Keratinocyte (primary cell): ENCODE data around the gene APOB. TPM values are rescaled to one million over a fixed set of nuclear protein-coding genes. Genes with fewer than 3 reads are reported as not detected.

Source experiments
- DNase-seq: peaks from one replicate; pipeline ENCODE4 v3.0.0-alpha.2; 2011; ENCODE audit warnings: low read depth, missing footprints, low spot score
- FAIRE-seq: peaks from 2 replicates; lab custom pipeline; 2011; peaks lifted over from hg19 to GRCh38; lab: Jason Lieb, UNC
- H2AFZ ChIP-seq: 2 replicates; pipeline ENCODE4 v1.6.0; 2012; ENCODE audit warnings: low read length, control low read depth, inconsistent platforms; ENCODE audit not compliant: control insufficient read depth
- H3K27ac ChIP-seq: 2 replicates; pipeline ENCODE4 v1.5.1; 2011; ENCODE audit warnings: low read length; ENCODE audit not compliant: control insufficient read depth, insufficient read depth
- H3K27me3 ChIP-seq: 3 replicates; pipeline ENCODE4 v1.6.0; 2011; ENCODE audit warnings: low read length; ENCODE audit not compliant: control insufficient read depth, insufficient read depth; ENCODE audit errors: extremely low read depth
- H3K36me3 ChIP-seq, 2 experiments: 2 replicates in 1 of 2; 3 replicates in 1 of 2; pipeline ENCODE4 v1.5.1; 2011; ENCODE audit warnings: low read length in 2 of 2, mild to moderate bottlenecking in 1 of 2; ENCODE audit not compliant: control insufficient read depth in 2 of 2, insufficient read depth in 2 of 2; ENCODE audit errors: extremely low read depth in 1 of 2
- H3K4me1 ChIP-seq: 3 replicates; pipeline ENCODE4 v1.5.1; 2011; ENCODE audit warnings: low read length; ENCODE audit not compliant: control insufficient read depth, insufficient read depth; ENCODE audit errors: extremely low read depth
- H3K4me2 ChIP-seq: 3 replicates; pipeline ENCODE4 v1.6.0; 2011; ENCODE audit warnings: low read depth, low read length; ENCODE audit not compliant: control insufficient read depth, insufficient read depth; ENCODE audit errors: extremely low read depth
- H3K4me3 ChIP-seq, 3 experiments: fragments of 200-600 bp in 1 of 3; sonication (generic) in 1 of 3; 2 replicates in 2 of 3; 3 replicates in 1 of 3; pipeline ENCODE4 v1.5.1; 2011 to 2016; ENCODE audit warnings: low read length in 3 of 3, mild to moderate bottlenecking in 3 of 3, control low read depth in 2 of 3, inconsistent platforms in 1 of 3, low read depth in 1 of 3, mixed read lengths in 1 of 3, mixed run types in 1 of 3, moderate library complexity in 1 of 3; ENCODE audit not compliant: control insufficient read depth in 2 of 3, insufficient read depth in 2 of 3; ENCODE audit errors: extremely low read depth in 1 of 3
- H3K79me2 ChIP-seq: 2 replicates; pipeline ENCODE4 v1.6.0; 2012; ENCODE audit warnings: low read length; ENCODE audit not compliant: control insufficient read depth, insufficient read depth
- H3K9ac ChIP-seq: 3 replicates; pipeline ENCODE4 v1.6.0; 2011; ENCODE audit warnings: low read length; ENCODE audit not compliant: control insufficient read depth, insufficient read depth; ENCODE audit errors: extremely low read depth
- H3K9me1 ChIP-seq: 3 replicates; pipeline ENCODE4 v1.6.0; 2011; ENCODE audit warnings: low read length; ENCODE audit not compliant: control insufficient read depth, insufficient read depth; ENCODE audit errors: extremely low read depth
- H3K9me3 ChIP-seq: 2 replicates; pipeline ENCODE4 v1.5.1; 2012; ENCODE audit warnings: low read depth, low read length; ENCODE audit not compliant: control insufficient read depth
- H4K20me1 ChIP-seq: 3 replicates; pipeline ENCODE4 v1.6.0; 2011; ENCODE audit warnings: low read length; ENCODE audit not compliant: control insufficient read depth, insufficient read depth; ENCODE audit errors: extremely low read depth
- CTCF ChIP-seq, 3 experiments: IDR thresholded peaks in 1 of 3; conservative IDR thresholded peaks in 1 of 3; optimal IDR thresholded peaks in 1 of 3; 2 replicates in 2 of 3; 3 replicates in 1 of 3; pipeline versions ENCODE3 to v1.5.1; 2011; ENCODE audit warnings: low read length in 3 of 3, mild to moderate bottlenecking in 3 of 3, moderate library complexity in 2 of 3, control low read depth in 1 of 3, inconsistent platforms in 1 of 3; ENCODE audit not compliant: insufficient read depth in 2 of 3; ENCODE audit errors: extremely low read depth in 1 of 3
- EZH2 ChIP-seq: IDR thresholded peaks from one replicate; pipeline ENCODE4 v1.6.1; 2012; ENCODE audit warnings: inconsistent platforms, mild to moderate bottlenecking, low read length, moderate library complexity
- dilution Hi-C: fragments of 300-500 bp; cut with MboI; formaldehyde crosslinking; loops from one replicate; pipeline ENCODE4 v1.7.0; 2020; ENCODE audit warnings: low sequenced_read_pairs; ENCODE audit not compliant: extremely low pct_ligation_motif_present
- polyA plus RNA-seq, 5 experiments: library from polyadenylated mRNA; depleted of rRNA in 3 of 5; stranded (reverse) in 3 of 5; stranded (forward) in 1 of 5; unstranded in 1 of 5; fragments of >200 nt; gene quantifications; 1 replicate in 1 of 5; 2 replicates in 3 of 5; 3 replicates in 1 of 5; pipeline versions ENCODE4 v1.2.1 to v1.2.3, GENCODE V29; 2011 to 2012; ENCODE audit warnings: missing spikeins in 2 of 5, low read depth in 1 of 5, low replicate concordance in 1 of 5

The APOB gene
- polyA plus RNA-seq, 1 donor (not counting 4 experiments of a cell fraction or from before 2014, with no cell fraction given), result 0.01 TPM

- H3K4me1 ChIP-seq, result no peaks in the 10 kb centered on the region
- H2AFZ ChIP-seq, result no peak overlapping the region
- no peaks in the 10 kb centered on the region for H3K79me2 ChIP-seq
- no peaks in the 10 kb centered on the region for H3K9me1 ChIP-seq
- no peak overlapping the region for H3K4me3 ChIP-seq
- H3K9ac ChIP-seq, result no peak overlapping the region
- TF ChIP-seq CTCF (optimal IDR thresholded peaks at IDR 0.05 in 1 of 3, IDR thresholded peaks at IDR 0.05 in 1 of 3, conservative IDR thresholded peaks at IDR 0.05 in 1 of 3; ENCODE audit: extremely low read depth in 1 of 3, insufficient read depth in 2 of 3, low read length in 3 of 3) (no peak), EZH2 (no peak)
- no peaks in the 10 kb centered on the region for H3K27me3 ChIP-seq
- H3K27ac ChIP-seq, result no peak overlapping the region
- no peak overlapping the region for H3K4me2 ChIP-seq
- H3K9me3 ChIP-seq, result no peaks in the 10 kb centered on the region
- dilution Hi-C loops, result no loop called here
- DNase-seq (no peak), FAIRE-seq (no peak)
- H3K36me3 ChIP-seq, result no peaks in the 10 kb centered on the region
- H4K20me1 ChIP-seq, result no peaks in the 10 kb centered on the region
These were observed 10.1 kb upstream of the APOB start for GRCh38 chr2:21054011-21054410.

- dilution Hi-C loops, result no loop called here
- no peaks in the 10 kb centered on the region for H3K79me2 ChIP-seq
- no peak for DNase-seq
- no peaks in the 10 kb centered on the region for H3K36me3 ChIP-seq
- no peaks in the 10 kb centered on the region for H3K9me1 ChIP-seq
- H3K4me3 ChIP-seq, result no peak overlapping the region
- no peaks in the 10 kb centered on the region for H3K9me3 ChIP-seq
- H3K27ac ChIP-seq, result no peak overlapping the region
- H3K4me2 ChIP-seq, result no peak overlapping the region
- no peaks in the 10 kb centered on the region for H4K20me1 ChIP-seq
- H2AFZ ChIP-seq, result no peak overlapping the region
- TF ChIP-seq CTCF (optimal IDR thresholded peaks at IDR 0.05 in 1 of 3, IDR thresholded peaks at IDR 0.05 in 1 of 3, conservative IDR thresholded peaks at IDR 0.05 in 1 of 3; ENCODE audit: extremely low read depth in 1 of 3, insufficient read depth in 2 of 3, low read length in 3 of 3), result no peak
- TF ChIP-seq EZH2, result no peak
- H3K4me1 ChIP-seq, result no peaks in the 10 kb centered on the region
- no peak for FAIRE-seq
- no peak overlapping the region for H3K9ac ChIP-seq
- no peaks in the 10 kb centered on the region for H3K27me3 ChIP-seq
These were observed 8.2 kb upstream of the APOB start for GRCh38 chr2:21052044-21052443.
